ENCODE results near the gene MYRIP. TPM values are rescaled to one million over a fixed set of nuclear protein-coding genes. Genes with fewer than 3 reads are reported as not detected.

Gene MYRIP
- total RNA-seq, 3 donors from 2014 or later = 2.3 to 4.8 (median 2.6) TPM

GRCh38 chr3:40258064-40258463 is 448.7 kb downstream of the MYRIP start:
- intact Hi-C loops (cut with DNase I; ENCODE audit: low total_unique reads) = no loop called here
- DNase-seq (ENCODE audit: low spot score in 2 of 2) = no peak
- Histone ChIP-seq H3K27ac (no peak overlapping the region), H3K27me3 (no peaks in the 10 kb centered on the region), H3K36me3 (no peaks in the 10 kb centered on the region), H3K4me1 (no peaks in the 10 kb centered on the region), H3K4me3 (no peak overlapping the region), H3K9me3 (no peaks in the 10 kb centered on the region)
- TF ChIP-seq POLR2AphosphoS5 (IDR thresholded peaks at IDR 0.05) (no peak), POLR2A (IDR thresholded peaks at IDR 0.05) (no peak)
- TF ChIP-seq, protein P1, sequence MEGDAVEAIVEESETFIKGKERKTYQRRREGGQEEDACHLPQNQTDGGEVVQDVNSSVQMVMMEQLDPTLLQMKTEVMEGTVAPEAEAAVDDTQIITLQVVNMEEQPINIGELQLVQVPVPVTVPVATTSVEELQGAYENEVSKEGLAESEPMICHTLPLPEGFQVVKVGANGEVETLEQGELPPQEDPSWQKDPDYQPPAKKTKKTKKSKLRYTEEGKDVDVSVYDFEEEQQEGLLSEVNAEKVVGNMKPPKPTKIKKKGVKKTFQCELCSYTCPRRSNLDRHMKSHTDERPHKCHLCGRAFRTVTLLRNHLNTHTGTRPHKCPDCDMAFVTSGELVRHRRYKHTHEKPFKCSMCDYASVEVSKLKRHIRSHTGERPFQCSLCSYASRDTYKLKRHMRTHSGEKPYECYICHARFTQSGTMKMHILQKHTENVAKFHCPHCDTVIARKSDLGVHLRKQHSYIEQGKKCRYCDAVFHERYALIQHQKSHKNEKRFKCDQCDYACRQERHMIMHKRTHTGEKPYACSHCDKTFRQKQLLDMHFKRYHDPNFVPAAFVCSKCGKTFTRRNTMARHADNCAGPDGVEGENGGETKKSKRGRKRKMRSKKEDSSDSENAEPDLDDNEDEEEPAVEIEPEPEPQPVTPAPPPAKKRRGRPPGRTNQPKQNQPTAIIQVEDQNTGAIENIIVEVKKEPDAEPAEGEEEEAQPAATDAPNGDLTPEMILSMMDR (IDR thresholded peaks at IDR 0.05) = no peak

DNA sequence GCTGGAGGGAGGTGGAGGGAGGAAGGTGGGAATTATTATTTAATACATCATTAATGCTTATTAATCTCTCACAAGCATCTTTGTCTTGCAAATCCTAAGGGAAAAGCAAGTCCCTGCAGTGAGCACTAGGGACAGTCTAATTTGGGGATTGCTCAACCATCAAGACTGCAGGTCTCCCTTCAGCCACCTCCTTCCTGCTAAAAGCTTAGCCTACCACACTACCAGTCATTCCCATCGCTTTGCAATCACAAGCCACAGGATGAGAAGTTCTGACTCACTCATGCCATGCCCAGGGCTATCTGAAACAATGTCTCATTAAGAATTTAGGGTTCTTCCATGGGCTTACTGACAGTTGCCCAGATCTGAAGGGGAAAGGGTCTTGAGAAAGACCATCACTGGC is 449.1 kb downstream of the MYRIP start:
- DNase-seq (ENCODE audit: low spot score in 2 of 2) = no peak
- no peak overlapping the region for H3K27ac ChIP-seq
- H3K4me1 ChIP-seq = no peaks in the 10 kb centered on the region
- H3K9me3 ChIP-seq = no peaks in the 10 kb centered on the region
- intact Hi-C loops (cut with DNase I; ENCODE audit: low total_unique reads) = no loop called here
- H3K36me3 ChIP-seq = no peaks in the 10 kb centered on the region
- H3K27me3 ChIP-seq = no peaks in the 10 kb centered on the region
- TF ChIP-seq, protein P1 (IDR thresholded peaks at IDR 0.05) = no peak
- TF ChIP-seq POLR2A (IDR thresholded peaks at IDR 0.05) (no peak), POLR2AphosphoS5 (IDR thresholded peaks at IDR 0.05) (no peak)
- H3K4me3 ChIP-seq = no peak overlapping the region

GRCh38 chr3:40262331-40262730 is 452.9 kb downstream of the MYRIP start:
- H3K4me3 ChIP-seq = no peak overlapping the region
- no peaks in the 10 kb centered on the region for H3K27me3 ChIP-seq
- no peaks in the 10 kb centered on the region for H3K4me1 ChIP-seq
- no peak for DNase-seq (ENCODE audit: low spot score in 2 of 2)
- no peaks in the 10 kb centered on the region for H3K36me3 ChIP-seq
- H3K9me3 ChIP-seq = no peaks in the 10 kb centered on the region
- H3K27ac ChIP-seq = no peak overlapping the region
- intact Hi-C loops (cut with DNase I; ENCODE audit: low total_unique reads) = no loop called here
- no peak for TF ChIP-seq POLR2A (IDR thresholded peaks at IDR 0.05)
- TF ChIP-seq, protein P1 (IDR thresholded peaks at IDR 0.05) = no peak
- TF ChIP-seq POLR2AphosphoS5 (IDR thresholded peaks at IDR 0.05) = no peak

DNA sequence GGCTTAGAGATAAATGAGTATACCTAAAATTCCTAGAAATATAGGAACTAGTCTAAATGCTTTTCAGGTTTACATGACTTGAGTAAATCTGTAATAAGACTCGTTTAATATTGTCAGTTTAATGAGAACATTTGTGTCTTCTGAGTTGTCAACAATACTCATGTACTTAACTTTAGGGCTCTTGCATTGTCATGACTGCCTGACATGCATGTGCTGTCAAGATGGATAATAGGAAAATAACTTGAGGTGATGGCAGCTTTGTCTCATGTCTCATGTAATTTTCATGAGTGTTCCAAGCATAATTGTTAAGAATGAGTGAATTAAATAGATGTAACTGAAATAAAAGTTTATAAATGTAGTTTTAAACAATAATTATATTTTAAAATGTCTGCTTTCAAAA is 455.0 kb downstream of the MYRIP start:
- Histone ChIP-seq H3K27ac (no peak overlapping the region), H3K27me3 (no peaks in the 10 kb centered on the region), H3K4me1 (no peaks in the 10 kb centered on the region), H3K4me3 (no peak overlapping the region), H3K36me3 (no peaks in the 10 kb centered on the region), H3K9me3 (no peaks in the 10 kb centered on the region)
- no peak for DNase-seq (ENCODE audit: low spot score in 2 of 2)
- intact Hi-C loops (cut with DNase I; ENCODE audit: low total_unique reads) = no loop called here
- TF ChIP-seq POLR2A (IDR thresholded peaks at IDR 0.05) = no peak
- TF ChIP-seq, protein P1 (IDR thresholded peaks at IDR 0.05) = no peak

DNA sequence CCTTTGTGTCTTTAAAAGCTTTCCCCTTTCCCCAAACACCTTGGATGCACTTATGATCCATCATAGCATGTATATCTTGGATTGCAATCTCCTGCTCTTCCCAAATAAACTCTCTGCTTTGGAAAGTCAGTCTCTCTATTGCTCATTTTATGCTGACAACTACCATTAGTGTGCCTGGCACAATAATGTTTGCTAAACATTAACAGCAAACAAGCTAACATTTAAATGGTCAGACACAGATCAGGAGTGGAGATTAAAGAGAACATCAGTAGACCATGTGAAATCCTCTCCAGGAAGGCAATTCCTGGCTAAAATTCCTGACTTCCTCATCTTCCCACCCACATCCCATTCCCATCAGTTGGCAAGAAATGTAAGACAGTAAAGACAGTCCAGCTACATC is 455.8 kb downstream of the MYRIP start:
- no peaks in the 10 kb centered on the region for H3K9me3 ChIP-seq
- no peak for TF ChIP-seq POLR2AphosphoS5 (IDR thresholded peaks at IDR 0.05)
- TF ChIP-seq POLR2A (IDR thresholded peaks at IDR 0.05) = no peak
- TF ChIP-seq, protein P1 (IDR thresholded peaks at IDR 0.05) = no peak
- no peaks in the 10 kb centered on the region for H3K27me3 ChIP-seq
- H3K4me3 ChIP-seq = no peak overlapping the region
- H3K4me1 ChIP-seq = no peaks in the 10 kb centered on the region
- DNase-seq (ENCODE audit: low spot score in 2 of 2) = no peak
- H3K27ac ChIP-seq = no peak overlapping the region
- H3K36me3 ChIP-seq = no peaks in the 10 kb centered on the region
- intact Hi-C loops (cut with DNase I; ENCODE audit: low total_unique reads) = no loop called here
